Activated T-helper 1 cell treated with anti-CD3 and anti-CD28 coated beads, Interleukin-12 subunit alpha, Interleukin-12 subunit beta, Interleukin-2, Interleukin-4 antibody, amounts not matched to agents 30 ng/mL and 10 ng/mL and 1 ng/mL, durations not matched to agents 14 hours and 24 hours and 36 hours (primary cell): ENCODE measurements around the gene TMPRSS9. TPM values are rescaled to one million over a fixed set of nuclear protein-coding genes. Genes with fewer than 3 reads are reported as not detected.

Experiments
- DNase-seq: peaks from one replicate; pipeline ENCODE4 v3.0.0; 2021; ENCODE audit warnings: low spot score
- H3K27ac Mint-ChIP-seq: one replicate; pipeline ENCODE4 v1.8.0; 2021; ENCODE audit warnings: mild to moderate bottlenecking, mixed read lengths
- H3K27me3 Mint-ChIP-seq: one replicate; pipeline ENCODE4 v1.8.0; 2022; ENCODE audit warnings: mild to moderate bottlenecking, moderate library complexity, mixed read lengths; ENCODE audit not compliant: insufficient read depth
- H3K36me3 Mint-ChIP-seq: one replicate; pipeline ENCODE4 v1.8.0; 2021; ENCODE audit warnings: low read depth, mixed read lengths
- H3K4me1 Mint-ChIP-seq: one replicate; pipeline ENCODE4 v1.8.0; 2021; ENCODE audit warnings: low read depth, mixed read lengths
- H3K4me3 Mint-ChIP-seq: one replicate; pipeline ENCODE4 v1.8.0; 2021; ENCODE audit warnings: mild to moderate bottlenecking, moderate library complexity, mixed read lengths
- H3K9me3 Mint-ChIP-seq: one replicate; pipeline ENCODE4 v1.8.0; 2021; ENCODE audit warnings: mixed read lengths
- intact Hi-C: fragments of 100-400 bp; cut with micrococcal nuclease; formaldehyde crosslinking; loops from one replicate; pipeline ENCODE4 v1.15.1; 2024
- total RNA-seq: library from RNA; stranded (reverse); gene quantifications from 2 replicates; pipeline ENCODE4 v1.2.3, GENCODE V29; 2022

TMPRSS9 gene
- not detected in 2 replicates for total RNA-seq

- no peak within 1 kb of the TSS for H3K4me3 Mint-ChIP-seq
- no peaks in the 10 kb centered on the region for H3K9me3 Mint-ChIP-seq
- intact Hi-C loops = no loop called here
- peaks cover 7% of the 10 kb centered on the region for H3K27me3 Mint-ChIP-seq
- no peak within 1 kb of the TSS for H3K27ac Mint-ChIP-seq
- no peaks in the 10 kb centered on the region for H3K4me1 Mint-ChIP-seq
- H3K36me3 Mint-ChIP-seq = no peaks in the 10 kb centered on the region
- no peak for DNase-seq
Observed at GRCh38 chr19:2359992-2360685, at the start of gene TMPRSS9. Gene TMPRSS9, plus strand, starts transcription at chr19:2360265. Its CDS starts 29,521 bp downstream, at chr19:2389786.

- intact Hi-C loops = no loop called here
- H3K4me1 Mint-ChIP-seq = no peaks in the 10 kb centered on the region
- H3K36me3 Mint-ChIP-seq = peaks cover 4% of the 10 kb centered on the region
- H3K4me3 Mint-ChIP-seq = no peak overlapping the region
- no peak overlapping the region for H3K27ac Mint-ChIP-seq
- H3K27me3 Mint-ChIP-seq = peaks cover 50% of the 10 kb centered on the region
- DNase-seq = no peak
- peaks cover 16% of the 10 kb centered on the region for H3K9me3 Mint-ChIP-seq
Observed at GRCh38 chr19:2311093-2311492, 49.0 kb upstream of the TMPRSS9 start.

- H3K27ac Mint-ChIP-seq = no peak overlapping the region
- DNase-seq = no peak
- H3K4me3 Mint-ChIP-seq = no peak overlapping the region
- intact Hi-C loops = no loop called here
- peaks cover 16% of the 10 kb centered on the region for H3K9me3 Mint-ChIP-seq
- peaks cover 4% of the 10 kb centered on the region for H3K36me3 Mint-ChIP-seq
- peaks cover 39% of the 10 kb centered on the region for H3K27me3 Mint-ChIP-seq
- no peaks in the 10 kb centered on the region for H3K4me1 Mint-ChIP-seq
Observed at GRCh38 chr19:2312820-2313501, 47.1 kb upstream of the TMPRSS9 start.

- H3K27ac Mint-ChIP-seq = no peak overlapping the region
- DNase-seq = no peak
- peaks cover 21% of the 10 kb centered on the region for H3K27me3 Mint-ChIP-seq
- no peaks in the 10 kb centered on the region for H3K4me1 Mint-ChIP-seq
- peaks cover 16% of the 10 kb centered on the region for H3K9me3 Mint-ChIP-seq
- intact Hi-C loops = no loop called here
- H3K4me3 Mint-ChIP-seq = no peak overlapping the region
- H3K36me3 Mint-ChIP-seq = peaks cover 2% of the 10 kb centered on the region
Observed at GRCh38 chr19:2315121-2315817, 44.8 kb upstream of the TMPRSS9 start.

GRCh38 chr19:2315818-2316353 is 44.2 kb upstream of the TMPRSS9 start:
- Mint-ChIP-seq H3K36me3 (peaks cover 2% of the 10 kb centered on the region), H3K27me3 (peaks cover 15% of the 10 kb centered on the region), H3K9me3 (peaks cover 16% of the 10 kb centered on the region), H3K4me3 (no peak overlapping the region), H3K27ac (no peak overlapping the region), H3K4me1 (no peaks in the 10 kb centered on the region)
- intact Hi-C loops = no loop called here
- DNase-seq = no peak

- H3K27ac Mint-ChIP-seq = no peak overlapping the region
Observed at GRCh38 chr19:2317300-2317699, 42.8 kb upstream of the TMPRSS9 start.

GRCh38 chr19:2317756-2318155 is 42.3 kb upstream of the TMPRSS9 start:
- H3K4me3 Mint-ChIP-seq = no peak overlapping the region
- H3K4me1 Mint-ChIP-seq = no peaks in the 10 kb centered on the region
- H3K27ac Mint-ChIP-seq = no peak overlapping the region
- H3K27me3 Mint-ChIP-seq = peaks cover 9% of the 10 kb centered on the region
- no peak for DNase-seq
- peaks cover 4% of the 10 kb centered on the region for H3K36me3 Mint-ChIP-seq
- H3K9me3 Mint-ChIP-seq = peaks cover 16% of the 10 kb centered on the region
- intact Hi-C loops = no loop called here

More at GRCh38 chr19:2317300-2317699, 42.8 kb upstream of the TMPRSS9 start:
- DNase-seq = no peak
- Mint-ChIP-seq H3K36me3 (peaks cover 2% of the 10 kb centered on the region), H3K9me3 (peaks cover 16% of the 10 kb centered on the region), H3K4me3 (no peak overlapping the region), H3K27me3 (peaks cover 9% of the 10 kb centered on the region), H3K4me1 (no peaks in the 10 kb centered on the region)
- intact Hi-C loops = no loop called here

- Mint-ChIP-seq H3K9me3 (peaks cover 16% of the 10 kb centered on the region), H3K27ac (no peak overlapping the region), H3K27me3 (peaks cover 5% of the 10 kb centered on the region), H3K4me1 (no peaks in the 10 kb centered on the region), H3K36me3 (peaks cover 7% of the 10 kb centered on the region), H3K4me3 (no peak overlapping the region)
- intact Hi-C loops = no loop called here
- DNase-seq = no peak
Observed at GRCh38 chr19:2318923-2319322, 41.1 kb upstream of the TMPRSS9 start.

GRCh38 chr19:2319551-2319950 is 40.5 kb upstream of the TMPRSS9 start:
- DNase-seq = no peak
- intact Hi-C loops = no loop called here
- Mint-ChIP-seq H3K9me3 (peaks cover 14% of the 10 kb centered on the region), H3K36me3 (peaks cover 7% of the 10 kb centered on the region), H3K27ac (no peak overlapping the region), H3K4me1 (no peaks in the 10 kb centered on the region), H3K27me3 (peaks cover under 1% of the 10 kb centered on the region), H3K4me3 (no peak overlapping the region)

GRCh38 chr19:2320049-2320448 is 40.0 kb upstream of the TMPRSS9 start:
- Mint-ChIP-seq H3K36me3 (peaks cover 6% of the 10 kb centered on the region), H3K27me3 (no peaks in the 10 kb centered on the region), H3K4me3 (no peak overlapping the region), H3K27ac (no peak overlapping the region), H3K4me1 (no peaks in the 10 kb centered on the region), H3K9me3 (peaks cover 9% of the 10 kb centered on the region)
- no peak for DNase-seq
- intact Hi-C loops = no loop called here

- Mint-ChIP-seq H3K36me3 (peaks cover 9% of the 10 kb centered on the region), H3K9me3 (no peaks in the 10 kb centered on the region), H3K4me3 (no peak overlapping the region), H3K27ac (no peak overlapping the region), H3K4me1 (peaks cover 9% of the 10 kb centered on the region), H3K27me3 (no peaks in the 10 kb centered on the region)
- intact Hi-C loops = no loop called here
- DNase-seq = no peak
Observed at GRCh38 chr19:2320939-2321338, 39.1 kb upstream of the TMPRSS9 start.

GRCh38 chr19:2321565-2322283 is 38.3 kb upstream of the TMPRSS9 start:
- Mint-ChIP-seq H3K36me3 (peaks cover 12% of the 10 kb centered on the region), H3K27me3 (no peaks in the 10 kb centered on the region), H3K4me1 (peaks cover 17% of the 10 kb centered on the region), H3K9me3 (no peaks in the 10 kb centered on the region), H3K4me3 (no peak overlapping the region), H3K27ac (no peak overlapping the region)
- intact Hi-C loops = no loop called here
- DNase-seq = no peak
